Measurements from ENCODE around the gene TCERG1L.
A peak's percentile ranks its signal among the peaks of the same experiment; 100 is the strongest.

TCERG1L gene

DNA sequence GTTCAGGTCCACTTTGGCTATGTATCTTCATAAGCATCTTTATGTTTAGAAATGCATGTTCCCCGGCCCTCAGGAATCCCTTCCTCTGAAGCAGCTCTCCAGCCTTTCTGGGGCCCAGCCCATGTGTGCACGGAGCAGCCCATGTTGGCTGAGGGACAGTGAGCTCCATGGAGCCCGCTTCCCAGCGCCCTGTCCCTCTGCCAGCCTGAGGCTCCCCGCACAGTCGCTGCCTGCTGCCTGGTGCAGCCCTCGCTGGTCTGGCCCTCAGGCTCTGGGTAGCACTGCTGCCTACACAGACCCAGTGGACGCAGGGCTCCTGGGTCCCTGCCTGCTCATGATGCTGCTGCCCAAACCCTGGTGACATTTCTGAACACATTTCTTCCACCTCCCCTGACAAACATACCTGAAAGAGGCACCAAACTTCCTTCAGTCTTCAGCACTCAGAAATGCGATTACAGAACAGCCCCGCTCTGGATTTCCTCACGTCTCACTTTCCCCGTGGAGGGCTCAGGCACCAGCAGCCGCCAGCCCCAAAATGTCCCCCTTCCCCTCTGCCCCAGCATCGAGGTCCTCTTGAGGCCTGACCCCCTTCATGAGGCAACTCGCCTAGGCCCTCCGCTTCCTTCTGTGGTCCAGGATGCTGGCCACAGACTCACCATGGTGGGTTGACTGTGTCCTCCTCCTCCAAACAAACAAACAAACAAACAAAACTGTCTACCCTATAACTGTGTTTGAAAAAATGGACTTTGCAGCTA is 5.0 kb upstream of the TCERG1L start:
- TF ChIP-seq, protein P1, sequence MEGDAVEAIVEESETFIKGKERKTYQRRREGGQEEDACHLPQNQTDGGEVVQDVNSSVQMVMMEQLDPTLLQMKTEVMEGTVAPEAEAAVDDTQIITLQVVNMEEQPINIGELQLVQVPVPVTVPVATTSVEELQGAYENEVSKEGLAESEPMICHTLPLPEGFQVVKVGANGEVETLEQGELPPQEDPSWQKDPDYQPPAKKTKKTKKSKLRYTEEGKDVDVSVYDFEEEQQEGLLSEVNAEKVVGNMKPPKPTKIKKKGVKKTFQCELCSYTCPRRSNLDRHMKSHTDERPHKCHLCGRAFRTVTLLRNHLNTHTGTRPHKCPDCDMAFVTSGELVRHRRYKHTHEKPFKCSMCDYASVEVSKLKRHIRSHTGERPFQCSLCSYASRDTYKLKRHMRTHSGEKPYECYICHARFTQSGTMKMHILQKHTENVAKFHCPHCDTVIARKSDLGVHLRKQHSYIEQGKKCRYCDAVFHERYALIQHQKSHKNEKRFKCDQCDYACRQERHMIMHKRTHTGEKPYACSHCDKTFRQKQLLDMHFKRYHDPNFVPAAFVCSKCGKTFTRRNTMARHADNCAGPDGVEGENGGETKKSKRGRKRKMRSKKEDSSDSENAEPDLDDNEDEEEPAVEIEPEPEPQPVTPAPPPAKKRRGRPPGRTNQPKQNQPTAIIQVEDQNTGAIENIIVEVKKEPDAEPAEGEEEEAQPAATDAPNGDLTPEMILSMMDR (IDR thresholded peaks at IDR 0.05; ENCODE audit: low read depth, low read length) = no peak
- DNase-seq (ENCODE audit: low read depth in 2 of 2) = no peak
- no peak overlapping the region for H3K4me3 ChIP-seq (replicated peaks in 1 of 2; ENCODE audit: low read depth in 2 of 2, low read length in 2 of 2)

DNA sequence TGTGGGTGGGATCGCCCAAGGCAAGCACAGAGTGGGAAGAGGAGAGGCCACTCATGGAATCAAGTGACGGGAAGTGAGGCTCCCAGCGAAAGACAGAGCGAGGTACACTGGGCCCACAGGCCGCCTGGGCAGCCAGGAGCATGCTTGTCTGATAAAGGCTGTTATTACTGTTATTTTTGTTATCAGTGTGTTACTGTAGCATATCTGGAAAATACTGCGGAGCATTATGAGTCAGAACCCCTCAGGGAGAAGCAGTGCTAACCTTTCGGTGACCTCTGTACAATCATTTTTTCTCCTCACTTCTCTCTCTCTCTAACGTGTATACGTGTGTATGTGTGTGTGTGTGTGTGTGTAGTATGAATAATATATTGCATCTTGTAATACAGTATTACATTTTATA is 3.8 kb upstream of the TCERG1L start:
- TF ChIP-seq, protein P1 (IDR thresholded peaks at IDR 0.05; ENCODE audit: low read depth, low read length) = no peak
- DNase-seq (ENCODE audit: low read depth in 2 of 2) = peak in 1 of 2 donors; percentile 3
- no peak overlapping the region for H3K4me3 ChIP-seq (replicated peaks in 1 of 2; ENCODE audit: low read depth in 2 of 2, low read length in 2 of 2)

DNA sequence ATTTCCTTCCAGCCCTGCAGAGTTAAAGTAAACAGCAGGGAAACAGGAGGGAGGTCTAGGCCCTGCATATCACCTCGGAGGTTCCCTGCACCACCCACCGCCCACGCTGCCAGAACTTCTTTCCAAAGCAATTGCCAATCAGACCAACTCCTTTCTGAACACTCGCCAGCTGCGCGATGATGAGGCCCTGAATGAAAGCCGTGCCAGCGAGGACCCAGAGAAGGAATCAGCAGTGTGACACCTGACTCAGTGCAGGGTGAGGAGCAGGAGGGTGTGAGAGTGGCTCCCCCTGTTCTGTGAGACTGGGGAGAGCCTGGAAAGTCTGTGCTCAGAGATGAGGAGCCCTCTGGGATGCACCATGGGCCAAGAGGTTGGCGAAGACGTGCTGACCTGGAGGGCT is 3.3 kb upstream of the TCERG1L start:
- H3K4me3 ChIP-seq (replicated peaks in 1 of 2; ENCODE audit: low read depth in 2 of 2, low read length in 2 of 2) = no peak overlapping the region
- DNase-seq (ENCODE audit: low read depth in 2 of 2) = no peak
- TF ChIP-seq, protein P1 (IDR thresholded peaks at IDR 0.05; ENCODE audit: low read depth, low read length) = no peak

DNA sequence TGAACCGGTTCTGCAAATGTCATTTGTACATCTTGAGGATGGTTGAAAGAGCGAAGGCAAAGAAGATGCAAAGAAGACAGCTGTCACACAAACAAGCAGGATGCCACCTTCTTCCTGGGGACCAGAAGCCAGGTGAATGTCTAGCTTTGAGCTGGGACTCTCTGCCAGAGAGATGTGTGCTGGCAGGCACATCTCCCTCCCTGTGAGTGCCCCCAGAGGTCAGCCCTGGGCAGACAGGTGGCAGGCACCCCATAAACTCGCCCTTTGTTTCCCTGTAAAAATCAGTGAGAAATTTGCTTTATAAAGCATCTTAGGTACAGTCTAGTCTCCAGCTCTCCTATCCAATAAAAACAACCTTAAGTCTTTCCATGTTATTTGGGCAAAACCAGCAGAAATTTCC is 2.6 kb upstream of the TCERG1L start:
- H3K4me3 ChIP-seq (replicated peaks in 1 of 2; ENCODE audit: low read depth in 2 of 2, low read length in 2 of 2) = no peak overlapping the region
- TF ChIP-seq, protein P1 (IDR thresholded peaks at IDR 0.05; ENCODE audit: low read depth, low read length) = no peak
- DNase-seq (ENCODE audit: low read depth in 2 of 2) = no peak

DNA sequence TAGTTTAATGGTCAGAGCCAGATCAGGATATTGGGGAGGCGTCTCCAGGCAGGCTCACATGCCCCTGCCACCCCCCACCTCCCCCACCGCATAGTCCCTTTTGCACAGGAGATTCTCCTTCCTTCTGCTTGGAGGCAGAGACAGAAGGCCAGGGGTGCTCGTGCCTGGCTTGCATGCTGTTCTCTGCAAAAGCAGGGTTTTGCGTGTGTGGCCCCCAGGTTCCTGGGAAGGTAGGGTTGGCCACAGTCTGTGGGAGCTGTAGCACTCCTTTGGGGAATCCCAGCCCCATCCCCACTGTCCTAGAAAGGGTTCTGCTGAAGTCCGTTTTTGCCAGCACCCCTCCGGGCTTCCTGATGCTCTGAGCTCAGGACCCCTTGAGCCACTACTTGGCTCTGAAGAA is 1.9 kb upstream of the TCERG1L start:
- no peak overlapping the region for H3K4me3 ChIP-seq (replicated peaks in 1 of 2; ENCODE audit: low read depth in 2 of 2, low read length in 2 of 2)
- TF ChIP-seq, protein P1 (IDR thresholded peaks at IDR 0.05; ENCODE audit: low read depth, low read length) = no peak
- DNase-seq (ENCODE audit: low read depth in 2 of 2) = no peak

DNA sequence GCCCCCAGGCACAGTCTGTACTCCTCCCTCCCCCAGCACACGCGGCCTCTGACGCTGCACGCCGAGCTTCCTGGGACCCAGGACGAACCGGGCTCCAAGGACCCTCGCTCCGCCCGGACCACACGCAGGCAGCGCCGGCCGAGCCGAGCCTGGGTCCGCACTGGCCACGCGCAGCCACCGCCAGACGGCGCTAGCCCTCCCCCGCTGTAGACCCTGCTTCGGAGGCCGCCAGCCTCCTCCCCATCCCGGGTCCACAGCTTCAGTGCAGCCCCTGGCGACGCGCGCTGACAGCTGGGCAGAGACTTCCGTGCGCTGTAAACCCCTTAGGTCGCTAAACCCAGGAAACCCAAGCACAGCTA is 936 bp upstream of the TCERG1L start:
- no peak overlapping the region for H3K4me3 ChIP-seq (replicated peaks in 1 of 2; ENCODE audit: low read depth in 2 of 2, low read length in 2 of 2)
- TF ChIP-seq, protein P1 (IDR thresholded peaks at IDR 0.05; ENCODE audit: low read depth, low read length) = no peak
- DNase-seq (ENCODE audit: low read depth in 2 of 2) = no peak

DNA sequence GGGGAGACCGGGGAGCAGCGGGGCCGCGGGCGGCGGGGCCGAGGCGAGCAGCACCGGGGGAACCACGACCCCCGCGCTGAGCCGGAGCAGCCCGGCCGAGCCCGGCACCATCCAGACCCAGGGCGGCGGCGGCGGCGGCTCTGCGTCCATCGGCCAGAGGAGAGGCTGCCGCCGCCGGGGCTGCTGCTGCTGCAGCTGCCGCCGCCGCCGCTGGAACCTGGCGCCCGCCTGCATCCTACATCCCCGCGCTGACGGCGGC is 190 bp downstream of the TCERG1L start:
- H3K4me3 ChIP-seq (replicated peaks in 1 of 2; ENCODE audit: low read depth in 2 of 2, low read length in 2 of 2) = no peak overlapping the region
- TF ChIP-seq, protein P1 (IDR thresholded peaks at IDR 0.05; ENCODE audit: low read depth, low read length) = no peak
- DNase-seq (ENCODE audit: low read depth in 2 of 2) = no peak
